Measurements from ENCODE around the gene CACNA2D1.

Gene CACNA2D1

DNA sequence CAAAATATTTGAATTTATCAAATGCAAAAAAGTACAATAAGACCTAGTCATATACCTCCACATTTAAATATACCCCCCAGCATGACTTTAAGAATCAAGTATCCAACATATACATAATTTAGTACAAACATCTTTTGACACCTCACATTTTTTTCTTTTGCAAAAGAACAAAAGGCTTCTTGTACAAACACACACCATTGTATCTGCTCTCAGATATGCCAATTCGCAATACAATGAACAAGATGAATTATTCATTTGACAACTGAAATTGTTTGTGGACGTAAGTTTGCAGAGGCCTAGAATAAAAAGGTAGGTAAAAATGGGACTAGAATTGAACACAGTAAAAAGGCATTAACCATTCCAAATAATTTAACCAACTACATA is 154.4 kb downstream of the CACNA2D1 start:
- TF ChIP-seq CREB5 (CRISPR knock-in tag; IDR thresholded peaks at IDR 0.05; ENCODE audit: low read depth): no peak
- no peak for TF ChIP-seq SNAI2 (CRISPR knock-in tag; IDR thresholded peaks at IDR 0.05)
- TF ChIP-seq POU6F1 (CRISPR knock-in tag; IDR thresholded peaks at IDR 0.05; ENCODE audit: borderline replicate concordance, low read depth): no peak
- TF ChIP-seq, protein P1, sequence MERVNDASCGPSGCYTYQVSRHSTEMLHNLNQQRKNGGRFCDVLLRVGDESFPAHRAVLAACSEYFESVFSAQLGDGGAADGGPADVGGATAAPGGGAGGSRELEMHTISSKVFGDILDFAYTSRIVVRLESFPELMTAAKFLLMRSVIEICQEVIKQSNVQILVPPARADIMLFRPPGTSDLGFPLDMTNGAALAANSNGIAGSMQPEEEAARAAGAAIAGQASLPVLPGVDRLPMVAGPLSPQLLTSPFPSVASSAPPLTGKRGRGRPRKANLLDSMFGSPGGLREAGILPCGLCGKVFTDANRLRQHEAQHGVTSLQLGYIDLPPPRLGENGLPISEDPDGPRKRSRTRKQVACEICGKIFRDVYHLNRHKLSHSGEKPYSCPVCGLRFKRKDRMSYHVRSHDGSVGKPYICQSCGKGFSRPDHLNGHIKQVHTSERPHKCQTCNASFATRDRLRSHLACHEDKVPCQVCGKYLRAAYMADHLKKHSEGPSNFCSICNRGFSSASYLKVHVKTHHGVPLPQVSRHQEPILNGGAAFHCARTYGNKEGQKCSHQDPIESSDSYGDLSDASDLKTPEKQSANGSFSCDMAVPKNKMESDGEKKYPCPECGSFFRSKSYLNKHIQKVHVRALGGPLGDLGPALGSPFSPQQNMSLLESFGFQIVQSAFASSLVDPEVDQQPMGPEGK (CRISPR knock-in tag; IDR thresholded peaks at IDR 0.05; ENCODE audit: borderline replicate concordance): no peak
- no peak for TF ChIP-seq ESRRG (CRISPR knock-in tag; IDR thresholded peaks at IDR 0.05)
- no peak for TF ChIP-seq ZNF565 (CRISPR knock-in tag; conservative IDR thresholded peaks at IDR 0.05; ENCODE audit: low read depth)
- no peak for TF ChIP-seq TSHZ2 (CRISPR knock-in tag; IDR thresholded peaks at IDR 0.05)
- no peak for TF ChIP-seq TOX (CRISPR knock-in tag; IDR thresholded peaks at IDR 0.05; ENCODE audit: borderline replicate concordance)
- TF ChIP-seq BACH2 (CRISPR knock-in tag; IDR thresholded peaks at IDR 0.05; ENCODE audit: borderline replicate concordance): no peak
- TF ChIP-seq RARB (CRISPR knock-in tag; IDR thresholded peaks at IDR 0.05): no peak
- TF ChIP-seq PPARA (CRISPR knock-in tag; IDR thresholded peaks at IDR 0.05; ENCODE audit: borderline replicate concordance): no peak
- no peak for TF ChIP-seq ZNF70 (CRISPR knock-in tag; IDR thresholded peaks at IDR 0.05)
- no peak for TF ChIP-seq ZNF8 (CRISPR knock-in tag; IDR thresholded peaks at IDR 0.05)
- TF ChIP-seq TCF4 (CRISPR knock-in tag; IDR thresholded peaks at IDR 0.05; ENCODE audit: borderline replicate concordance): no peak
- ATAC-seq: no peak

DNA sequence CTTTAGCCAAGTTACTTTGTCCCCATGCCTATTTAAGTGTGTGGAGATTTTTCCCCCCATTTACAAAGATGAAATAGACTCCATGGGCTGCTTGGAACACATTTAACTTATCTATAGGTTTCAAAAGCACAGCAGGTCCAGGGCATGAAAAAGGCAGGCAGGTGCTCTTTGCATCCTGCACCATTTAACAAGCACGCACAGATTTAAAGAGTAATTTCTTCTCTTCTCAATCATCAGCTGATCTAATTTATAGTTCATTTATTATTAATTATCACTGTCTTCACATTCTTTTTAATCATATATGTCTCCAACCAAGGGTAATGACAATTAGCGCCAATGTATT is 156.8 kb downstream of the CACNA2D1 start:
- ATAC-seq: no peak
- TF ChIP-seq SNAI2 (CRISPR knock-in tag; IDR thresholded peaks at IDR 0.05) (no peak), ZFP3 (CRISPR knock-in tag; IDR thresholded peaks at IDR 0.05) (no peak), CREB5 (CRISPR knock-in tag; IDR thresholded peaks at IDR 0.05; ENCODE audit: low read depth) (no peak), BACH2 (CRISPR knock-in tag; IDR thresholded peaks at IDR 0.05; ENCODE audit: borderline replicate concordance) (no peak), RARB (CRISPR knock-in tag; IDR thresholded peaks at IDR 0.05) (no peak)

GRCh38 chr7:82286096-82286797 is 157.3 kb downstream of the CACNA2D1 start:
- TF ChIP-seq ZFP30 (CRISPR knock-in tag; IDR thresholded peaks at IDR 0.05) (no peak), CSRNP3 (CRISPR knock-in tag; IDR thresholded peaks at IDR 0.05) (no peak), CREB5 (CRISPR knock-in tag; IDR thresholded peaks at IDR 0.05; ENCODE audit: low read depth) (no peak), GLIS3 (CRISPR knock-in tag; IDR thresholded peaks at IDR 0.05) (no peak), CSDC2 (CRISPR knock-in tag; IDR thresholded peaks at IDR 0.05) (no peak), ZNF70 (CRISPR knock-in tag; IDR thresholded peaks at IDR 0.05) (no peak), ESRRG (CRISPR knock-in tag; IDR thresholded peaks at IDR 0.05) (no peak), ZFP3 (CRISPR knock-in tag; IDR thresholded peaks at IDR 0.05) (no peak), TCF4 (CRISPR knock-in tag; IDR thresholded peaks at IDR 0.05; ENCODE audit: borderline replicate concordance) (no peak), ZNF8 (CRISPR knock-in tag; IDR thresholded peaks at IDR 0.05) (no peak), TOX (CRISPR knock-in tag; IDR thresholded peaks at IDR 0.05; ENCODE audit: borderline replicate concordance) (no peak), ZC3H10 (CRISPR knock-in tag; IDR thresholded peaks at IDR 0.05) (no peak), SNAI2 (CRISPR knock-in tag; IDR thresholded peaks at IDR 0.05) (no peak), ISL1 (CRISPR knock-in tag; IDR thresholded peaks at IDR 0.05) (no peak)
- TF ChIP-seq, protein P1 (CRISPR knock-in tag; IDR thresholded peaks at IDR 0.05; ENCODE audit: borderline replicate concordance): no peak
- no peak for ATAC-seq

Measured in SK-N-SH treated with all-trans-retinoic acid at 6 μM for 48 hours (cell line).